HG03354 (cell line): ENCODE measurements around the gene GET4.
"Not testable (repeated sequence)": the region's sequence is repeated elsewhere in the genome, so short reads cannot be mapped to it uniquely, and the experiment has no call there.

ENCODE experiments used
- ATAC-seq: cut with Tn5 transposase; IDR thresholded peaks from one replicate; pipeline ENCODE4 v1.9.1; 2021; ENCODE audit warnings: mild to moderate bottlenecking; ENCODE audit not compliant: unreplicated experiment, poor library complexity, severe bottlenecking

The GET4 gene

GRCh38 chr7:922334-923107, 46.2 kb downstream of the GET4 start:
- ATAC-seq = peak; percentile 4

- ATAC-seq = peak; percentile 85
These were observed 47.0 kb downstream of the GET4 start for GRCh38 chr7:923108-924041.

GRCh38 chr7:924042-924441, 47.7 kb downstream of the GET4 start:
- not testable (repeated sequence) for ATAC-seq

GRCh38 chr7:924541-925231, 48.3 kb downstream of the GET4 start:
- peak; percentile 58 for ATAC-seq

- no peak for ATAC-seq
These were observed 49.2 kb downstream of the GET4 start for GRCh38 chr7:925601-926000.

- no peak for ATAC-seq
These were observed 50.0 kb downstream of the GET4 start for GRCh38 chr7:926061-927030.

- no peak for ATAC-seq
These were observed 50.8 kb downstream of the GET4 start for GRCh38 chr7:927031-927671.

GRCh38 chr7:929311-929711, 53.0 kb downstream of the GET4 start:
- ATAC-seq = no peak

GRCh38 chr7:930975-931758, 54.8 kb downstream of the GET4 start:
- no peak for ATAC-seq

- ATAC-seq = no peak
These were observed 55.7 kb downstream of the GET4 start for GRCh38 chr7:931871-932650.

GRCh38 chr7:932651-932975, 56.3 kb downstream of the GET4 start:
- ATAC-seq = no peak

GRCh38 chr7:934469-935163, 58.3 kb downstream of the GET4 start:
- no peak for ATAC-seq

GRCh38 chr7:935164-935873, 59.0 kb downstream of the GET4 start:
- no peak for ATAC-seq

GRCh38 chr7:935874-936385, 59.6 kb downstream of the GET4 start:
- no peak for ATAC-seq

GRCh38 chr7:936386-937054, 60.2 kb downstream of the GET4 start:
- peak; percentile 78 for ATAC-seq
